Measurements from ENCODE around the gene ASIC2.

ASIC2 gene

GRCh38 chr17:33106525-33107165 lies 186.4 kb downstream of the ASIC2 start:
- TF ChIP-seq GATA3 (IDR thresholded peaks at IDR 0.05; ENCODE audit: low read depth, low read length) (no peak), GATA2 (IDR thresholded peaks at IDR 0.05; ENCODE audit: low read depth, low read length) (no peak)

DNA sequence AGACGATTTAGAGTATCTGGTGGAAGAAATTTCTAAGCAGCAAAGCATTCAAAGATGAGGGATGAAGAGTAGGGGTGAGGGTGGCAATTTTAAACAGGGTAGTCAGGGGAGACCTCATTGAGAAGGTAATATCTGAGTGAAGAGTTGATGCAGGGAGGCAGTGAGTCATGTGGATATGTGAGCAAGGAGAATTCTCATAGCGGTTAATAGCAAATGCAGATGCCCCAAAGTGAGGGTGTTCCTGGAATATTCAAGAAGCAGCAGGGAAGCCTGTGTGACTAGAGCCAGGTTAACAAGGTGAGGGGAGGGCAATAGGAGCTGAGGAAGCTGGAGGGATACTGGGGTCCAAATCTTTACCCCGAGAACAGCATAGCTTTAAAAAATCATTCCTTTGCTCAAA lies 187.2 kb downstream of the ASIC2 start:
- TF ChIP-seq GATA3 (IDR thresholded peaks at IDR 0.05; ENCODE audit: low read depth, low read length) (no peak), GATA2 (IDR thresholded peaks at IDR 0.05; ENCODE audit: low read depth, low read length) (no peak)

- no peak for TF ChIP-seq GATA3 (IDR thresholded peaks at IDR 0.05; ENCODE audit: low read depth, low read length)
- no peak for TF ChIP-seq GATA2 (IDR thresholded peaks at IDR 0.05; ENCODE audit: low read depth, low read length)
Measured at GRCh38 chr17:33099906-33100305, 193.2 kb downstream of the ASIC2 start.

- TF ChIP-seq GATA2 (IDR thresholded peaks at IDR 0.05; ENCODE audit: low read depth, low read length): no peak
- no peak for TF ChIP-seq GATA3 (IDR thresholded peaks at IDR 0.05; ENCODE audit: low read depth, low read length)
Measured at GRCh38 chr17:33099252-33099651, 193.8 kb downstream of the ASIC2 start.

DNA sequence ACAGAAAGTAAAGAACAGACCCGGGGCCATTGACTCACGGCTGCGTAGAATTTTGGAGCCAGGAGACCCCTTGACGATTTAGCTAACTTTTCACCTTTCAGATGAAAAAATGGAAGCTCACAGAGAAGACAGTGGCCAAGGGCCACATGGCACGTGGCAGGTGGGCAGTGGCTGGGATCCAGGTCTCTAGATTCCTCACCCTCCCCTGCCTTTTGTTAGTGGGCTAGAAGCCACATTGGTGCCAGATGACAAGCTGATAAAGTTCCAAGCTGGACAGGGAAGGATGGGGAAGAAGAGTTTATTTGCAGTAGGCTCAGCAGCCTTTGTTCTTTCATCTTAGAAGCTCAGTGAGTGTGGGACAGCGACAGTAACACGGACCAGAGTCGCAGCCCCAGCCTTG lies 195.7 kb downstream of the ASIC2 start:
- no peak for TF ChIP-seq GATA3 (IDR thresholded peaks at IDR 0.05; ENCODE audit: low read depth, low read length)
- no peak for TF ChIP-seq GATA2 (IDR thresholded peaks at IDR 0.05; ENCODE audit: low read depth, low read length)

- TF ChIP-seq GATA3 (IDR thresholded peaks at IDR 0.05; ENCODE audit: low read depth, low read length) (no peak), GATA2 (IDR thresholded peaks at IDR 0.05; ENCODE audit: low read depth, low read length) (no peak)
Measured at GRCh38 chr17:33096161-33096560, 196.9 kb downstream of the ASIC2 start.

- TF ChIP-seq GATA2 (IDR thresholded peaks at IDR 0.05; ENCODE audit: low read depth, low read length) (no peak), GATA3 (IDR thresholded peaks at IDR 0.05; ENCODE audit: low read depth, low read length) (no peak)
Measured at GRCh38 chr17:33091271-33091670, 201.8 kb downstream of the ASIC2 start.

GRCh38 chr17:33090806-33091205 lies 202.3 kb downstream of the ASIC2 start:
- TF ChIP-seq GATA2 (IDR thresholded peaks at IDR 0.05; ENCODE audit: low read depth, low read length): no peak
- TF ChIP-seq GATA3 (IDR thresholded peaks at IDR 0.05; ENCODE audit: low read depth, low read length): no peak

GRCh38 chr17:33086878-33087277 lies 206.2 kb downstream of the ASIC2 start:
- TF ChIP-seq GATA3 (IDR thresholded peaks at IDR 0.05; ENCODE audit: low read depth, low read length) (no peak), GATA2 (IDR thresholded peaks at IDR 0.05; ENCODE audit: low read depth, low read length) (no peak)

- TF ChIP-seq GATA2 (IDR thresholded peaks at IDR 0.05; ENCODE audit: low read depth, low read length) (no peak), GATA3 (IDR thresholded peaks at IDR 0.05; ENCODE audit: low read depth, low read length) (no peak)
Measured at GRCh38 chr17:33086041-33086440, 207.1 kb downstream of the ASIC2 start.

- no peak for TF ChIP-seq GATA2 (IDR thresholded peaks at IDR 0.05; ENCODE audit: low read depth, low read length)
- no peak for TF ChIP-seq GATA3 (IDR thresholded peaks at IDR 0.05; ENCODE audit: low read depth, low read length)
Measured at GRCh38 chr17:33085256-33085655, 207.8 kb downstream of the ASIC2 start.

- TF ChIP-seq GATA2 (IDR thresholded peaks at IDR 0.05; ENCODE audit: low read depth, low read length): no peak
- no peak for TF ChIP-seq GATA3 (IDR thresholded peaks at IDR 0.05; ENCODE audit: low read depth, low read length)
Measured at GRCh38 chr17:33084755-33085154, 208.3 kb downstream of the ASIC2 start.

- peak; percentile 93 for TF ChIP-seq GATA2 (IDR thresholded peaks at IDR 0.05; ENCODE audit: low read depth, low read length)
- peak; percentile 74 for TF ChIP-seq GATA3 (IDR thresholded peaks at IDR 0.05; ENCODE audit: low read depth, low read length)
Measured at GRCh38 chr17:33082529-33083173, 210.4 kb downstream of the ASIC2 start.

DNA sequence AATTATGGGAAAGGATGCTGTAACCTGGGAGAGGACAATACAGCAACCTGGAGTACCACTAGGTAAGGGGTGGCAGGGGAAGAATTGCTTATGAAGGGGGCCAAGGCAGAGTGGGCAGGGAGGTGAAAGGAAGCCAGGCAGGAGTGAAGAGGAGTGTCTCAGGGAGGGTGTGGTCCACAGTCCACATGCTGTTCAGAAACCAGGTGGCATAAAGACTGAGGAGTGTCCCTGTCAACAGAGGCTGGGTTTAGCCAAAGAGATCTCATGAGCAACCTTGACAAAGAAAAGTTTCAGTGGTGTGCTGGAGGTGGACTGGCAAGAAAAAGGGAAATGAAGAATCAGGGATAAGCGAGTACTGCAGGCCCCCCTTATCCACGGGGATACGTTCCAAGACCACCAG lies 213.0 kb downstream of the ASIC2 start:
- no peak for TF ChIP-seq GATA2 (IDR thresholded peaks at IDR 0.05; ENCODE audit: low read depth, low read length)
- TF ChIP-seq GATA3 (IDR thresholded peaks at IDR 0.05; ENCODE audit: low read depth, low read length): no peak

GRCh38 chr17:33079201-33079600 lies 213.9 kb downstream of the ASIC2 start:
- TF ChIP-seq GATA2 (IDR thresholded peaks at IDR 0.05; ENCODE audit: low read depth, low read length) (no peak), GATA3 (IDR thresholded peaks at IDR 0.05; ENCODE audit: low read depth, low read length) (no peak)

Data from SH-SY5Y (cell line).